Measurements from ENCODE around the gene TGFBR3. TPM values are rescaled to one million over a fixed set of nuclear protein-coding genes. Genes with fewer than 3 reads are reported as not detected.
A peak's percentile ranks its signal among the peaks of the same experiment; 100 is the strongest.

Gene TGFBR3
- total RNA-seq, 1 donor: 32.2 TPM

GRCh38 chr1:91891454-91891853, 5.5 kb upstream of the TGFBR3 start:
- peak overlapping the region; percentile 46 for H3K4me2 ChIP-seq (ENCODE audit: insufficient read depth, low read length)
- no peaks in the 10 kb centered on the region for H3K36me3 ChIP-seq (ENCODE audit: insufficient read depth, low read length)
- no peaks in the 10 kb centered on the region for H4K20me1 ChIP-seq (ENCODE audit: insufficient read depth, low read length)
- no peaks in the 10 kb centered on the region for H3K79me2 ChIP-seq (ENCODE audit: insufficient read depth, low read length)
- H3K27ac ChIP-seq (ENCODE audit: low read depth, low read length): peak overlapping the region; percentile 24
- H3K9me3 ChIP-seq (ENCODE audit: low read depth, low read length): no peaks in the 10 kb centered on the region
- H3K4me1 ChIP-seq (ENCODE audit: insufficient read depth, low read length): peaks cover 16% of the 10 kb centered on the region
- no peaks in the 10 kb centered on the region for H3K27me3 ChIP-seq (ENCODE audit: insufficient read depth, low read length)
- DNase-seq (ENCODE audit: insufficient read length, low spot score, missing footprints): no peak
- no peak for TF ChIP-seq CTCF (IDR thresholded peaks at IDR 0.05; ENCODE audit: extremely low read depth, low read depth, low read length)
- H2AFZ ChIP-seq (ENCODE audit: low read length): no peak overlapping the region
- H3K4me3 ChIP-seq (ENCODE audit: insufficient read depth, low read length): no peak overlapping the region

- Histone ChIP-seq H3K27ac (ENCODE audit: low read depth, low read length) (no peak overlapping the region), H3K9me3 (ENCODE audit: low read depth, low read length) (no peaks in the 10 kb centered on the region), H3K4me1 (ENCODE audit: insufficient read depth, low read length) (peaks cover 16% of the 10 kb centered on the region), H3K79me2 (ENCODE audit: insufficient read depth, low read length) (peaks cover 2% of the 10 kb centered on the region), H3K4me2 (ENCODE audit: insufficient read depth, low read length) (no peak overlapping the region), H3K4me3 (ENCODE audit: insufficient read depth, low read length) (no peak overlapping the region), H4K20me1 (ENCODE audit: insufficient read depth, low read length) (no peaks in the 10 kb centered on the region), H2AFZ (ENCODE audit: low read length) (no peak overlapping the region), H3K27me3 (ENCODE audit: insufficient read depth, low read length) (no peaks in the 10 kb centered on the region), H3K36me3 (ENCODE audit: insufficient read depth, low read length) (no peaks in the 10 kb centered on the region)
- DNase-seq (ENCODE audit: insufficient read length, low spot score, missing footprints): no peak
- no peak for TF ChIP-seq CTCF (IDR thresholded peaks at IDR 0.05; ENCODE audit: extremely low read depth, low read depth, low read length)
These were observed 3.9 kb upstream of the TGFBR3 start for GRCh38 chr1:91889717-91890459.

- peak; percentile 86 for DNase-seq (ENCODE audit: insufficient read length, low spot score, missing footprints)
- H4K20me1 ChIP-seq (ENCODE audit: insufficient read depth, low read length): no peaks in the 10 kb centered on the region
- no peaks in the 10 kb centered on the region for H3K27me3 ChIP-seq (ENCODE audit: insufficient read depth, low read length)
- H3K4me3 ChIP-seq (ENCODE audit: insufficient read depth, low read length): peak overlapping the region; percentile 80
- no peak for TF ChIP-seq CTCF (IDR thresholded peaks at IDR 0.05; ENCODE audit: extremely low read depth, low read depth, low read length)
- peak overlapping the region; percentile 83 for H2AFZ ChIP-seq (ENCODE audit: low read length)
- no peaks in the 10 kb centered on the region for H3K9me3 ChIP-seq (ENCODE audit: low read depth, low read length)
- H3K4me2 ChIP-seq (ENCODE audit: insufficient read depth, low read length): peak overlapping the region; percentile 97
- no peaks in the 10 kb centered on the region for H3K36me3 ChIP-seq (ENCODE audit: insufficient read depth, low read length)
- H3K27ac ChIP-seq (ENCODE audit: low read depth, low read length): peak overlapping the region; percentile 56
- H3K4me1 ChIP-seq (ENCODE audit: insufficient read depth, low read length): peaks cover 9% of the 10 kb centered on the region
- peaks cover 36% of the 10 kb centered on the region for H3K79me2 ChIP-seq (ENCODE audit: insufficient read depth, low read length)
These were observed 687 bp downstream of the TGFBR3 start for GRCh38 chr1:91885213-91885715.

DNA sequence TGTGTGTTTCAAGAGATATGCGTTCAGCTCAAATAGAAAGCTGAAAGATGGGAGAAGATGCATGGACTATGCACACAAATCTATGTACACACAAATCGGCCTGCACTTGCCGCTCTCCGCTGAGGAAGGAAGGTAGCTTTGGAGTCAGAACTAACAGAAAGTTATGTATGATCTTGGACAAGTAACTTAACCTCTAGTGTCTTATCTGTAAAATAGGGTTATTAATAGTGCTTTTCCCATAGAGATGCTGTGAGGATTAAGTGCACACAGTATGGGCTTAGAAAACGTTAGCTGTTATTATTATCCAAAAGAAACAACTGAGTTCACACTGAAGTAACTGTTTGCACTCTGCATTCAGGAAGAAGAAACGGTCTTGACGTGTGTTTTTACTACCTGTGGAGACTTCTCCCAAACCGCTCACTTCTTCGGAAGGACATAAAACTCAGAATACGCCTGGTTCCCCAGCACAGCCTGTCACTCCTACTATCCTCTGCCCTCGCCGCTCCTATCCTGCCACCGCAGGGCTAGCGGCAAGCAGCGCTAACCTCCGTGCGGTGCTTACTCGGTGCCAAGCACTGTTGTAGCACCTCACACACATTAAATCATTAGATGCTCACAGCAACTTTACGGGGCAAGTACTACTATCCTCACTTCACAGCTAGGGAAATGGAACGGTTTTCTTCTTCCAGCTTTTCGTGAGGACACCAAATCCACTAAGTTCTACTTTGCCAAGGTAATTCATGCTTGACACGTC, 1.3 kb downstream of the TGFBR3 start:
- Histone ChIP-seq H2AFZ (ENCODE audit: low read length) (peak overlapping the region; percentile 83), H4K20me1 (ENCODE audit: insufficient read depth, low read length) (no peaks in the 10 kb centered on the region), H3K4me3 (ENCODE audit: insufficient read depth, low read length) (peak overlapping the region; percentile 80), H3K4me1 (ENCODE audit: insufficient read depth, low read length) (peaks cover 9% of the 10 kb centered on the region), H3K27me3 (ENCODE audit: insufficient read depth, low read length) (no peaks in the 10 kb centered on the region), H3K79me2 (ENCODE audit: insufficient read depth, low read length) (peaks cover 39% of the 10 kb centered on the region), H3K36me3 (ENCODE audit: insufficient read depth, low read length) (no peaks in the 10 kb centered on the region), H3K9me3 (ENCODE audit: low read depth, low read length) (no peaks in the 10 kb centered on the region), H3K27ac (ENCODE audit: low read depth, low read length) (peak overlapping the region; percentile 56), H3K4me2 (ENCODE audit: insufficient read depth, low read length) (peak overlapping the region; percentile 97)
- TF ChIP-seq CTCF (IDR thresholded peaks at IDR 0.05; ENCODE audit: extremely low read depth, low read depth, low read length): no peak
- DNase-seq (ENCODE audit: insufficient read length, low spot score, missing footprints): peak; percentile 76
